Measurements from ENCODE around the gene PROX1.

PROX1 gene

GRCh38 chr1:214075999-214076707 lies 88.4 kb downstream of the PROX1 start:
- no peak overlapping the region for H2AFZ ChIP-seq (ENCODE audit: insufficient read depth, low read length, poor library complexity)
- H2BK5ac ChIP-seq (ENCODE audit: low read depth, low read length, poor library complexity): no peak overlapping the region
- H3K9me3 ChIP-seq (ENCODE audit: insufficient read depth, low read depth, low read length): no peaks in the 10 kb centered on the region
- H3K4me1 ChIP-seq (ENCODE audit: control insufficient read depth in 1 of 2, insufficient read depth in 2 of 2, low read length in 2 of 2): no peaks in the 10 kb centered on the region
- H3K27me3 ChIP-seq (ENCODE audit: insufficient read depth, low read length): no peaks in the 10 kb centered on the region
- WGBS (ENCODE audit: extremely low coverage, insufficient coverage, insufficient read length): no CpG with 5 or more reads among the region's 16 CpGs
- no peak overlapping the region for H3K14ac ChIP-seq (ENCODE audit: low read length)
- no peak overlapping the region for H2BK120ac ChIP-seq (ENCODE audit: insufficient read depth, low read length, poor library complexity)
- H3K79me1 ChIP-seq (ENCODE audit: low read length): no peaks in the 10 kb centered on the region
- H3K9ac ChIP-seq (ENCODE audit: low read length): no peak overlapping the region
- no peak overlapping the region for H2BK12ac ChIP-seq (ENCODE audit: low read length)
- no peak overlapping the region for H3K27ac ChIP-seq (ENCODE audit: low read depth, low read length)
- no peak overlapping the region for H3K23ac ChIP-seq (ENCODE audit: low read length)
- no peak overlapping the region for H4K12ac ChIP-seq (ENCODE audit: low read depth, low read length)
- H3K4ac ChIP-seq (ENCODE audit: low read depth, low read length): no peak overlapping the region
- DNase-seq: no peak
- H3K79me2 ChIP-seq (ENCODE audit: control insufficient read depth, insufficient read depth, low read length, poor library complexity): no peaks in the 10 kb centered on the region
- H3K4me2 ChIP-seq (ENCODE audit: low read length): no peak overlapping the region
- no peak overlapping the region for H2AK5ac ChIP-seq (ENCODE audit: low read length)
- no peak overlapping the region for H4K8ac ChIP-seq (ENCODE audit: low read depth, low read length)
- H3K4me3 ChIP-seq (ENCODE audit: low read depth, low read length): no peak overlapping the region
- H3K18ac ChIP-seq (ENCODE audit: low read length): no peak overlapping the region
- no peak overlapping the region for H4K91ac ChIP-seq (ENCODE audit: low read depth, low read length)
- no peaks in the 10 kb centered on the region for H3K36me3 ChIP-seq (ENCODE audit: control insufficient read depth in 1 of 2, insufficient read depth in 2 of 2, low read length in 2 of 2)

- no peak overlapping the region for H3K23ac ChIP-seq (ENCODE audit: low read length)
- no peaks in the 10 kb centered on the region for H3K36me3 ChIP-seq (ENCODE audit: control insufficient read depth in 1 of 2, insufficient read depth in 2 of 2, low read length in 2 of 2)
Observed at GRCh38 chr1:214076708-214077065, 88.9 kb downstream of the PROX1 start.

GRCh38 chr1:214078950-214079349 lies 91.2 kb downstream of the PROX1 start:
- no CpG with 5 or more reads among the region's 3 CpGs for WGBS (ENCODE audit: extremely low coverage, insufficient coverage, insufficient read length)
- no peaks in the 10 kb centered on the region for H3K36me3 ChIP-seq (ENCODE audit: control insufficient read depth in 1 of 2, insufficient read depth in 2 of 2, low read length in 2 of 2)
- H2BK120ac ChIP-seq (ENCODE audit: insufficient read depth, low read length, poor library complexity): no peak overlapping the region

More at GRCh38 chr1:214076708-214077065, 88.9 kb downstream of the PROX1 start:
- no peak overlapping the region for H2AFZ ChIP-seq (ENCODE audit: insufficient read depth, low read length, poor library complexity)
- H2BK12ac ChIP-seq (ENCODE audit: low read length): no peak overlapping the region
- no peak overlapping the region for H3K14ac ChIP-seq (ENCODE audit: low read length)
- DNase-seq: no peak
- H2BK120ac ChIP-seq (ENCODE audit: insufficient read depth, low read length, poor library complexity): no peak overlapping the region
- no peaks in the 10 kb centered on the region for H3K79me1 ChIP-seq (ENCODE audit: low read length)
- H3K27ac ChIP-seq (ENCODE audit: low read depth, low read length): no peak overlapping the region
- H4K12ac ChIP-seq (ENCODE audit: low read depth, low read length): no peak overlapping the region
- no peak overlapping the region for H2AK5ac ChIP-seq (ENCODE audit: low read length)
- no peak overlapping the region for H3K4ac ChIP-seq (ENCODE audit: low read depth, low read length)
- H3K18ac ChIP-seq (ENCODE audit: low read length): no peak overlapping the region
- no peak overlapping the region for H3K4me3 ChIP-seq (ENCODE audit: low read depth, low read length)
- no peaks in the 10 kb centered on the region for H3K4me1 ChIP-seq (ENCODE audit: control insufficient read depth in 1 of 2, insufficient read depth in 2 of 2, low read length in 2 of 2)
- H3K4me2 ChIP-seq (ENCODE audit: low read length): no peak overlapping the region
- H3K9me3 ChIP-seq (ENCODE audit: insufficient read depth, low read depth, low read length): no peaks in the 10 kb centered on the region
- H4K91ac ChIP-seq (ENCODE audit: low read depth, low read length): no peak overlapping the region
- H3K79me2 ChIP-seq (ENCODE audit: control insufficient read depth, insufficient read depth, low read length, poor library complexity): no peaks in the 10 kb centered on the region
- H3K27me3 ChIP-seq (ENCODE audit: insufficient read depth, low read length): no peaks in the 10 kb centered on the region
- no peak overlapping the region for H3K9ac ChIP-seq (ENCODE audit: low read length)
- WGBS (ENCODE audit: extremely low coverage, insufficient coverage, insufficient read length): no CpG with 5 or more reads among the region's 7 CpGs
- no peak overlapping the region for H4K8ac ChIP-seq (ENCODE audit: low read depth, low read length)
- no peak overlapping the region for H2BK5ac ChIP-seq (ENCODE audit: low read depth, low read length, poor library complexity)

GRCh38 chr1:214085325-214085724 lies 97.6 kb downstream of the PROX1 start:
- Histone ChIP-seq H2AFZ (ENCODE audit: insufficient read depth, low read length, poor library complexity) (no peak overlapping the region), H3K4me2 (ENCODE audit: low read length) (no peak overlapping the region), H3K4me1 (ENCODE audit: control insufficient read depth in 1 of 2, insufficient read depth in 2 of 2, low read length in 2 of 2) (no peaks in the 10 kb centered on the region), H3K27me3 (ENCODE audit: insufficient read depth, low read length) (no peaks in the 10 kb centered on the region), H3K4ac (ENCODE audit: low read depth, low read length) (no peak overlapping the region), H2BK5ac (ENCODE audit: low read depth, low read length, poor library complexity) (no peak overlapping the region), H3K36me3 (ENCODE audit: control insufficient read depth in 1 of 2, insufficient read depth in 2 of 2, low read length in 2 of 2) (no peaks in the 10 kb centered on the region), H3K18ac (ENCODE audit: low read length) (no peak overlapping the region), H2AK5ac (ENCODE audit: low read length) (no peak overlapping the region), H4K8ac (ENCODE audit: low read depth, low read length) (no peak overlapping the region), H2BK12ac (ENCODE audit: low read length) (no peak overlapping the region), H3K4me3 (ENCODE audit: low read depth, low read length) (no peak overlapping the region), H3K14ac (ENCODE audit: low read length) (no peak overlapping the region), H3K27ac (ENCODE audit: low read depth, low read length) (no peak overlapping the region), H3K23ac (ENCODE audit: low read length) (no peak overlapping the region), H3K79me2 (ENCODE audit: control insufficient read depth, insufficient read depth, low read length, poor library complexity) (no peaks in the 10 kb centered on the region), H3K9ac (ENCODE audit: low read length) (no peak overlapping the region), H3K79me1 (ENCODE audit: low read length) (no peaks in the 10 kb centered on the region), H2BK120ac (ENCODE audit: insufficient read depth, low read length, poor library complexity) (no peak overlapping the region), H4K91ac (ENCODE audit: low read depth, low read length) (no peak overlapping the region), H3K9me3 (ENCODE audit: insufficient read depth, low read depth, low read length) (no peaks in the 10 kb centered on the region), H4K12ac (ENCODE audit: low read depth, low read length) (no peak overlapping the region)
- no CpG with 5 or more reads among the region's 2 CpGs for WGBS (ENCODE audit: extremely low coverage, insufficient coverage, insufficient read length)
- DNase-seq: no peak

More at GRCh38 chr1:214078950-214079349, 91.2 kb downstream of the PROX1 start:
- Histone ChIP-seq H2BK12ac (ENCODE audit: low read length) (no peak overlapping the region), H2AK5ac (ENCODE audit: low read length) (no peak overlapping the region), H3K9ac (ENCODE audit: low read length) (no peak overlapping the region), H4K12ac (ENCODE audit: low read depth, low read length) (no peak overlapping the region), H3K27ac (ENCODE audit: low read depth, low read length) (no peak overlapping the region), H3K79me1 (ENCODE audit: low read length) (no peaks in the 10 kb centered on the region), H3K4me2 (ENCODE audit: low read length) (no peak overlapping the region), H3K4me1 (ENCODE audit: control insufficient read depth in 1 of 2, insufficient read depth in 2 of 2, low read length in 2 of 2) (no peaks in the 10 kb centered on the region), H4K8ac (ENCODE audit: low read depth, low read length) (no peak overlapping the region), H4K91ac (ENCODE audit: low read depth, low read length) (no peak overlapping the region), H3K4ac (ENCODE audit: low read depth, low read length) (no peak overlapping the region), H2AFZ (ENCODE audit: insufficient read depth, low read length, poor library complexity) (no peak overlapping the region), H3K27me3 (ENCODE audit: insufficient read depth, low read length) (no peaks in the 10 kb centered on the region), H3K18ac (ENCODE audit: low read length) (no peak overlapping the region), H2BK5ac (ENCODE audit: low read depth, low read length, poor library complexity) (no peak overlapping the region), H3K4me3 (ENCODE audit: low read depth, low read length) (no peak overlapping the region), H3K9me3 (ENCODE audit: insufficient read depth, low read depth, low read length) (no peaks in the 10 kb centered on the region), H3K23ac (ENCODE audit: low read length) (no peak overlapping the region), H3K14ac (ENCODE audit: low read length) (no peak overlapping the region), H3K79me2 (ENCODE audit: control insufficient read depth, insufficient read depth, low read length, poor library complexity) (no peaks in the 10 kb centered on the region)
- DNase-seq: no peak

Data from trophoblast cell (in vitro differentiated cells and primary cell).